Body of pancreas (tissue), 4 donors: ENCODE measurements around the gene ARL6IP4. TPM values are rescaled to one million over a fixed set of nuclear protein-coding genes. Genes with fewer than 3 reads are reported as not detected.
"Not testable (repeated sequence)": the region's sequence is repeated elsewhere in the genome, so short reads cannot be mapped to it uniquely, and the experiment has no call there.

ENCODE experiments used
- ATAC-seq: fragments of 150-250 bp; one replicate; pipeline ENCODE4 v1.9.1; 2016
- DNase-seq, 4 donors: peaks; one replicate each; pipeline ENCODE4 v3.0.0-alpha.2; 2019
- H3K27ac ChIP-seq, 4 donors: fragments of 200-600 bp; sonication (generic); 1 replicate in 3 of 4; 2 replicates in 1 of 4; pipeline versions ENCODE4 v1.5.1 to v1.6.1; 2016 to 2019; ENCODE audit warnings: mild to moderate bottlenecking in 1 of 4, mixed read lengths in 1 of 4, moderate library complexity in 1 of 4
- H3K27me3 ChIP-seq, 2 donors: fragments of 200-600 bp; sonication (generic); one replicate each; pipeline ENCODE4 v1.6.0; 2016; ENCODE audit warnings: mild to moderate bottlenecking in 1 of 2
- H3K36me3 ChIP-seq, 2 donors: fragments of 200-600 bp; sonication (generic); replicated peaks in 1 of 2; 2 replicates each; pipeline ENCODE4 v1.5.1; 2016; ENCODE audit warnings: low read depth in 2 of 2; ENCODE audit not compliant: insufficient read depth in 1 of 2
- H3K4me1 ChIP-seq: fragments of 200-600 bp; sonication (generic); one replicate; pipeline ENCODE4 v1.6.0; 2016
- H3K4me3 ChIP-seq, 2 donors: fragments of 200-600 bp; sonication (generic); 1 replicate in 1 of 2; 2 replicates in 1 of 2; pipeline ENCODE4 v1.5.1; 2016 to 2019
- H3K9me3 ChIP-seq, 3 donors: fragments of 200-600 bp; sonication (generic); 1 replicate in 2 of 3; 2 replicates in 1 of 3; pipeline ENCODE4 v1.5.1; 2016
- POLR2A ChIP-seq, 3 donors: fragments of 450-650 bp; IDR thresholded peaks; one replicate each; pipeline ENCODE4 v1.6.1; 2016; ENCODE audit warnings: antibody characterized with exemption in 3 of 3, mild to moderate bottlenecking in 2 of 3
- WGBS, 2 donors: methylation state at CpG; one replicate each; pipeline ENCODE4 v1.1.5; 2017; 5-methylcytosine and 5-hydroxymethylcytosine counted together
- intact Hi-C: fragments of 100-400 bp; cut with DNase I; formaldehyde crosslinking; loops from one replicate; pipeline ENCODE4 v1.15.1; 2023
- total RNA-seq, 2 donors: library from RNA; depleted of rRNA; stranded (reverse); fragments of >200 nt; gene quantifications; one replicate each; pipeline ENCODE4 v1.1.0, GENCODE V29; 2016
- TF ChIP-seq, protein P1 (sequence below), 7 experiments: fragments of 450-650 bp in 4 of 7; fragments of 200-600 bp in 3 of 7; sonication (generic) in 3 of 7; IDR thresholded peaks; one replicate each; pipeline ENCODE4 v1.5.1; 2016 to 2019; ENCODE audit warnings: antibody characterized with exemption in 7 of 7

The ARL6IP4 gene
- total RNA-seq, 2 donors from 2014 or later, result 215 to 237 TPM

GRCh38 chr12:122937622-122938091, 42.8 kb upstream of the ARL6IP4 start:
- WGBS, 2 donors, result 63 to 66% methylated on average over 3 of the region's 3 CpGs
- ATAC-seq, result no peak

DNA sequence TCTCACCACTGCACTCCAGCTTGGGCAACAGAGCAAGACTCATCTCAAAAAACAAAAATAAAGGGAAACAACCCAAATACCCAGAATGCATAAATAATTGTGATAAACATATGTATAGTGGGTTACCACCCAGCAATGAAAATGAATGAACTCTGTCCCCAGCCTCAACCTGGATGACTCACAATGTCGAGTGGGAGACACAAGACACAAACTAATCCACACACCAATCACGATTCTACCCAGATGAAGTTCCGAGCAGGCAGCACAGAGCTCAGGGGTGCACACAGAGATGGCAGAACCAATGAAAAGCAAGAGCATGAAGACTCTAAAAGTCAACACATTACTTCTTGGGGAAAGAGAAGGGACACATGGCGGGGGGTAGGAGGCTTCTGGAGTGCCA, 41.4 kb upstream of the ARL6IP4 start:
- Histone ChIP-seq H3K36me3 (no peaks in the 10 kb centered on the region), H3K27ac (no peak overlapping the region), H3K9me3 (no peaks in the 10 kb centered on the region), H3K4me1 (no peaks in the 10 kb centered on the region), H3K27me3 (no peaks in the 10 kb centered on the region), H3K4me3 (no peak overlapping the region)
- WGBS, 2 donors, result 91 to 98% methylated on average over 4 of the region's 4 CpGs
- intact Hi-C loops, result no loop called here
- no peak for TF ChIP-seq POLR2A (IDR thresholded peaks at IDR 0.05)
- TF ChIP-seq, protein P1, sequence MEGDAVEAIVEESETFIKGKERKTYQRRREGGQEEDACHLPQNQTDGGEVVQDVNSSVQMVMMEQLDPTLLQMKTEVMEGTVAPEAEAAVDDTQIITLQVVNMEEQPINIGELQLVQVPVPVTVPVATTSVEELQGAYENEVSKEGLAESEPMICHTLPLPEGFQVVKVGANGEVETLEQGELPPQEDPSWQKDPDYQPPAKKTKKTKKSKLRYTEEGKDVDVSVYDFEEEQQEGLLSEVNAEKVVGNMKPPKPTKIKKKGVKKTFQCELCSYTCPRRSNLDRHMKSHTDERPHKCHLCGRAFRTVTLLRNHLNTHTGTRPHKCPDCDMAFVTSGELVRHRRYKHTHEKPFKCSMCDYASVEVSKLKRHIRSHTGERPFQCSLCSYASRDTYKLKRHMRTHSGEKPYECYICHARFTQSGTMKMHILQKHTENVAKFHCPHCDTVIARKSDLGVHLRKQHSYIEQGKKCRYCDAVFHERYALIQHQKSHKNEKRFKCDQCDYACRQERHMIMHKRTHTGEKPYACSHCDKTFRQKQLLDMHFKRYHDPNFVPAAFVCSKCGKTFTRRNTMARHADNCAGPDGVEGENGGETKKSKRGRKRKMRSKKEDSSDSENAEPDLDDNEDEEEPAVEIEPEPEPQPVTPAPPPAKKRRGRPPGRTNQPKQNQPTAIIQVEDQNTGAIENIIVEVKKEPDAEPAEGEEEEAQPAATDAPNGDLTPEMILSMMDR (IDR thresholded peaks at IDR 0.05), result no peak
- DNase-seq (no peak), ATAC-seq (no peak)

More at GRCh38 chr12:122937622-122938091, 42.8 kb upstream of the ARL6IP4 start:
- H3K27ac ChIP-seq, result no peak overlapping the region
- no peaks in the 10 kb centered on the region for H3K9me3 ChIP-seq
- TF ChIP-seq, protein P1 (IDR thresholded peaks at IDR 0.05), result no peak
- no peak for TF ChIP-seq POLR2A (IDR thresholded peaks at IDR 0.05)
- no peak overlapping the region for H3K4me3 ChIP-seq
- H3K36me3 ChIP-seq, result no peaks in the 10 kb centered on the region
- no peak for DNase-seq
- no peaks in the 10 kb centered on the region for H3K27me3 ChIP-seq
- no peaks in the 10 kb centered on the region for H3K4me1 ChIP-seq
- intact Hi-C loops, result no loop called here

GRCh38 chr12:122941351-122941750, 39.1 kb upstream of the ARL6IP4 start:
- ATAC-seq, H3K9me3 ChIP-seq, H3K36me3 ChIP-seq, H3K4me3 ChIP-seq, H3K27ac ChIP-seq, DNase-seq, H3K27me3 ChIP-seq: not testable (repeated sequence)
- intact Hi-C loops, result loop anchor here (10.0 kb wide), 1 partner anchor 307 kb away; no protein-coding TSS in a partner anchor
- 88% methylated on average over 5 of the region's 5 CpGs for WGBS, 2 donors
- H3K4me1 ChIP-seq, result peaks cover 13% of the 10 kb centered on the region

DNA sequence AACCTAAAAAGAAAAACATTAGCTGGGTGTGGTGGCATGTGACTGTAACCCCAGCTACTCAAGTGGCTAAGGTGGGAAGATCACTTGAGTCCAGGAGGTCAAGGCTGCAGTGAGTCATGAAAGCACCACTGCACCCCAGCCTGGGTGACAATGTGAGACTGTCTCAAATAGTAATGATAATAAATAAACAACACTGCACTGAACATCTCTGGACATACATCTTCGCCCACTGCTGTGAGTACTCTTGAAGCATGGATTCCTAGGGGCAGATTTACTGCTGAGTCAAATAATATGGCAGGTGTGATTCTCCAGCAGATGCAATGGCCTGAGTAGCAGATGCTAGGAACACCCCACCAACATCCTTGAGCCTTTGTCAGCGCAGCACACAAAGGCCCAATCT, 37.8 kb upstream of the ARL6IP4 start:
- ATAC-seq, result no peak
- Histone ChIP-seq H3K27ac (peak overlapping the region in 1 of 4 donors; percentile 16), H3K9me3 (no peaks in the 10 kb centered on the region), H3K4me1 (peaks cover 22% of the 10 kb centered on the region), H3K4me3 (no peak overlapping the region), H3K36me3 (no peaks in the 10 kb centered on the region), H3K27me3 (no peaks in the 10 kb centered on the region)
- WGBS, 2 donors, result 90 to 100% methylated on average over 1 to 2 of the region's 2 CpGs
- DNase-seq, result no peak
- intact Hi-C loops, result loop anchor here (10.0 kb wide), 1 partner anchor 308 kb away; no protein-coding TSS in a partner anchor
- TF ChIP-seq, protein P1 (IDR thresholded peaks at IDR 0.05), result no peak
- TF ChIP-seq POLR2A (IDR thresholded peaks at IDR 0.05), result no peak

GRCh38 chr12:122943196-122943595, 37.3 kb upstream of the ARL6IP4 start:
- Histone ChIP-seq H3K36me3 (no peaks in the 10 kb centered on the region), H3K9me3 (no peaks in the 10 kb centered on the region), H3K4me3 (no peak overlapping the region), H3K4me1 (peaks cover 22% of the 10 kb centered on the region), H3K27me3 (no peaks in the 10 kb centered on the region), H3K27ac (peak overlapping the region in 3 of 4 donors; percentile 65 to 75 (median 70))
- DNase-seq, result no peak
- WGBS, 2 donors, result 66 to 84% methylated on average over 13 of the region's 13 CpGs
- no peak for TF ChIP-seq POLR2A (IDR thresholded peaks at IDR 0.05)
- ATAC-seq, result no peak
- intact Hi-C loops, result loop anchor here (10.0 kb wide), 1 partner anchor 308 kb away; no protein-coding TSS in a partner anchor
